GM12872 (cell line): Measurements from ENCODE around the gene HSPA12B.
A peak's percentile ranks its signal among the peaks of the same experiment; 100 is the strongest.

Experiments used
- TF ChIP-seq, protein P1 (sequence below): IDR thresholded peaks from 3 replicates; pipeline ENCODE4 v1.5.1; 2011; ENCODE audit warnings: low read depth, mild to moderate bottlenecking, low read length, moderate library complexity; ENCODE audit not compliant: insufficient read depth

The HSPA12B gene

DNA sequence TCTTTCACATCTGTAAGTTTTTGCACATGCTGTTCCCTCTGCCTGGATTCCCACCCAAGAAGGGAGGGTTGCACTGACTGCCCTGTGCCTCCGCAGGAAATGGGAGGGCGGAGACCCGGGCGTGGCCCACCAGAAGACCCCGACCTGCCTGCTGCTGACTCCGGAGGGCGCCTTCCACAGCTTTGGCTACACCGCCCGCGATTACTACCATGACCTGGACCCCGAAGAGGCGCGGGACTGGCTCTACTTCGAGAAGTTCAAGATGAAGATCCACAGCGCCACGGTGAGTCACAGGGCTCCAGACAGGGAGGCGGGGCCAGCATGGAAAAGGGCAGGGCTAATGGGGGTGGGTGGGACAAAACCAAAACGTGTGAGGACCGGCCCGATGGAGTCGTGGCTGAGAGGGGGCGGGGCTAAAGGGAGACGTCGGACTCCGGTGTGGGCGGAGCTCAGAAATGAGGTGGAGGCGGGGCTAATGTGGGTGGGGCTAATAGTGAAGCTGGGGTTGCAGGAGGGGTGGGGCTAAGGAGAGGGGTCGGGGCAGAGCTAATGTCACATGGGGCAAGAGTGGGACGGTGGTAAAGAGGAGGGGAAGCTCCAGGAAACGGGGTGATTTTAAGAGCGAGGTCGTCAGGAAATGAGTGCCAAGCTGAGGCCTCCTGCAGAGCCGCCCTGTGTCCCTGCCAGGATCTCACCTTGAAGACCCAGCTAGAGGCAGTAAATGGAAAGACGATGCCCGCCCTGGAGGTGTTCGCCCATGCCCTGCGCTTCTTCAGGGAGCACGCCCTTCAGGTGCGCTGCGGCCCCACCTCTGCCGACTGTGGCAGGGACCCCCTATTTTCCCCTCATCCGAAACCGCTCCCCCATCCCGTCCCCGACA, 12.6 kb downstream of the HSPA12B start:
- TF ChIP-seq, protein P1, sequence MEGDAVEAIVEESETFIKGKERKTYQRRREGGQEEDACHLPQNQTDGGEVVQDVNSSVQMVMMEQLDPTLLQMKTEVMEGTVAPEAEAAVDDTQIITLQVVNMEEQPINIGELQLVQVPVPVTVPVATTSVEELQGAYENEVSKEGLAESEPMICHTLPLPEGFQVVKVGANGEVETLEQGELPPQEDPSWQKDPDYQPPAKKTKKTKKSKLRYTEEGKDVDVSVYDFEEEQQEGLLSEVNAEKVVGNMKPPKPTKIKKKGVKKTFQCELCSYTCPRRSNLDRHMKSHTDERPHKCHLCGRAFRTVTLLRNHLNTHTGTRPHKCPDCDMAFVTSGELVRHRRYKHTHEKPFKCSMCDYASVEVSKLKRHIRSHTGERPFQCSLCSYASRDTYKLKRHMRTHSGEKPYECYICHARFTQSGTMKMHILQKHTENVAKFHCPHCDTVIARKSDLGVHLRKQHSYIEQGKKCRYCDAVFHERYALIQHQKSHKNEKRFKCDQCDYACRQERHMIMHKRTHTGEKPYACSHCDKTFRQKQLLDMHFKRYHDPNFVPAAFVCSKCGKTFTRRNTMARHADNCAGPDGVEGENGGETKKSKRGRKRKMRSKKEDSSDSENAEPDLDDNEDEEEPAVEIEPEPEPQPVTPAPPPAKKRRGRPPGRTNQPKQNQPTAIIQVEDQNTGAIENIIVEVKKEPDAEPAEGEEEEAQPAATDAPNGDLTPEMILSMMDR = no peak

DNA sequence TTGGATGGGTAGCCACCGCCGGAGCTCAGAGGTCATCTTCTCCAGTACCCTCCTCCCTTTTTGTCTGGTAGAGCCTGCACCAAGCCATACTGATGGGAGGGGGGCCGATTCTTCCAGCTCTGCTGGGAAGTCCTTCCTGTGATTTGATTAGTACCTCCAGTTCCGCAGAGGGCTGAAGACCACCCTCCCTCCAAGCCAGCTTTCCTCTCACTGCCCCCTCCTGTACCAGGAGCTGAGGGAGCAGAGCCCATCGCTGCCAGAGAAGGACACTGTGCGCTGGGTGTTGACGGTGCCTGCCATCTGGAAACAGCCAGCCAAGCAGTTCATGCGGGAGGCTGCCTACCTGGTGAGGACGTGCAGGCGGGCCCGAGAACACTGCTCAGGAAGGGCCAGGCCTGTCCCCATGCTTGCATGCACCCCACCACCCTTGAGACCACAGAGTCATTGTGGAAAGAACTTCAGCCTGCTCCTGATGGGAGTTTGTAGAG, 13.2 kb downstream of the HSPA12B start:
- TF ChIP-seq, protein P1 = no peak

DNA sequence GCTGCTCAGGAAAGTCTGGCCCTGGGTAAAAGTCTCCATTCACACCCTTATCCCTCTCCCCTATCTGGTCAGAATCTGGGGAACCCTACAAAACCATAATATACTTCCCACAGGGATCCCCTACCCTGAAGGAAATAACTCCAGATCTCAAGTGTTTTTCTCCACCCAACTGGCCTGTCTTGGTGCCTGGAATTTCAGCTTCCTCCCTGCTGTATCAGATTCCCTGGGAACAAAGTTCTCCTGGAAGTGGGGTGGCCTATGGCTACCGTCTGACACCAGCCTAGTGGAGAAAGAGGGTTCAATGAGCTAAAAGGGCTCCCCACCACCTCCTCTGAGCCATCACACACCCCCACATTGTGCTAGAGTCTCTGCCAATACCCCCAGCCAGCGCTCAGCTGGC, 15.0 kb downstream of the HSPA12B start:
- TF ChIP-seq, protein P1 = no peak

DNA sequence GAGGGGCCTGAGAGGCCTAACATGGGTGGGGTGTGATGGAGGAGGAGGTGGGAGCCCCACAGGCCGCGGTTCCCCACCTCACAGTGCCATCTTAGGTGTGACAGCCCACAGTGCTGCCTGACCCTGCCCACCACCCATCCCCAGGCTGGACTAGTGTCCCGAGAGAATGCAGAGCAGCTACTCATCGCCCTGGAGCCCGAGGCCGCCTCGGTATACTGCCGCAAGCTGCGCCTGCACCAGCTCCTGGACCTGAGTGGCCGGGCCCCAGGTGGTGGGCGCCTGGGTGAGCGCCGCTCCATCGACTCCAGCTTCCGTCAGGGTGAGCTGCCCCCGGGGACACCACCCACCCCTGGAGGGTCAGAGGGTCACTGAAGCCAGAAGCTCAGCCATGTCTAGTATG, 15.6 kb downstream of the HSPA12B start:
- TF ChIP-seq, protein P1 = no peak

DNA sequence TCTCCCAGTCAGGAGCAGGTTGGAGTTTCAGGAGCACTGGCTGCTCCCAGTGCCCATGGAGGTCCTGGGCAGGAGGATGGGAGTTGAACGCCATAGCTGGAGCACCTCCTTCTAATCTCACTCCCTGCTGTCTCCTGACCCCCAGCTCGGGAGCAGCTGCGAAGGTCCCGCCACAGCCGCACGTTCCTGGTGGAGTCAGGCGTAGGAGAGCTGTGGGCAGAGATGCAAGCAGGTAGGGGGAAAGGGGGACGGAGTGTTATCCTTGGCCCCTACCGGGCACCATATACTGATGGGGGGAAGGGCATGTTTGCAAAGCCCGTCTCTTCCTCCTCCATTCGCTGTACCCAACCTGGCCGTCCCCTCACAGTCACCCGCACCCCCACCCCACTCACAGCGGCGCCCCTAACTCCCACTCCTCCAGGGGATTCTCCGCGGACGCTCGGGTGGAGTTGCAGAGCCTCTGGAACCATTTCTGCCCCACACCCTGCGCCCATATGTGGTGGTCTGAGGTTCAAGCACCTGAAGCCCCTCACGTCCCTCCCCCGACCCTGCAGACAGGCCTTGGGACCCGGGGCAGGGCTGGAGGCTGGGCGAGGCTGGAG, 16.7 kb downstream of the HSPA12B start:
- TF ChIP-seq, protein P1 = no peak

DNA sequence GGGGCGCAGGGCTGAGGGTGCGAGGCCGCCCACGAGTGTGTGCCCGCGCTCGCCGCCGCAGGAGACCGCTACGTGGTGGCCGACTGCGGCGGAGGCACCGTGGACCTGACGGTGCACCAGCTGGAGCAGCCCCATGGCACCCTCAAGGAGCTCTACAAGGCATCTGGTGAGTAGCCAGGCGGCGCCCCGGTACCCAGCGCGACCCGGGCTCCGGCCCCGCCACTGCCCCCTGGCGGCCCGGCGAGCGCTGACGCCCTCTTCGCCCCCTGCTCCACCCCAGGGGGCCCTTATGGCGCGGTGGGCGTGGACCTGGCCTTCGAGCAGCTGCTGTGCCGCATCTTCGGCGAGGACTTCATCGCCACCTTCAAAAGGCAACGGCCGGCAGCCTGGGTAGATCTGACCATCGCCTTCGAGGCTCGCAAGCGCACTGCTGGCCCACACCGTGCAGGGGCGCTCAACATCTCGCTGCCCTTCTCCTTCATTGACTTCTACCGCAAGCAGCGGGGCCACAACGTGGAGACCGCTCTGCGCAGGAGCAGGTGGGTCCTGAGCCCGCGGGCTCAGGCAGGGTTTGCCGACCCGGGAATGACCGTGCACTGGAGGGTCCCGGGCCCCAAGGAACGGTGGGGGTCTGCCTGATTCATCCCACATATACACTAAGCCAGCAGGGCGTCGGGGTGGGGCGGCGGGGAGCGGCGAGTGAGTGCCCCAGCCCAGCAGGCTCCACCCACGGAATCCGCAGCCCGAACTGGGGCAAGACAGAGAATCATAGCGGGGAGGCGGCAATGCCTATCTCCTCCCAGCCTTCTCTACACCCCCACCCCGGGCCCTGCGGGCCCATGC, 17.4 kb downstream of the HSPA12B start:
- TF ChIP-seq, protein P1 = peak; percentile 54

DNA sequence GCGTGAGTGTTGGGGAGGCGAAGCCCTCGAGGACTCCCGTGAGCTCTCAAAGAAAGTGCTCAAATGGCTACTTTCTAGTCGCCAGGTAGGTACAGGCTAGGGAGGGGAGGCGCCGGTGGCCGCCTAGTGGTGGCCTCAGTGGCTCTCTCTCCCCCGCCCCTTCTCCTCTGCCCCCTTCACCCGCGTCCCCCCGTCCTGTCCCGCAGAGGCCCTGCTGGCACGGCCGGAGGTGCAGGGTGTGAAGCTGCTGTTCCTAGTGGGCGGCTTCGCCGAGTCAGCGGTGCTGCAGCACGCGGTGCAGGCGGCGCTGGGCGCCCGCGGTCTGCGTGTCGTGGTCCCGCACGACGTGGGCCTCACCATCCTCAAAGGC, 18.8 kb downstream of the HSPA12B start:
- TF ChIP-seq, protein P1 = no peak
